Measurements from ENCODE around the gene LRCH1.

The LRCH1 gene

DNA sequence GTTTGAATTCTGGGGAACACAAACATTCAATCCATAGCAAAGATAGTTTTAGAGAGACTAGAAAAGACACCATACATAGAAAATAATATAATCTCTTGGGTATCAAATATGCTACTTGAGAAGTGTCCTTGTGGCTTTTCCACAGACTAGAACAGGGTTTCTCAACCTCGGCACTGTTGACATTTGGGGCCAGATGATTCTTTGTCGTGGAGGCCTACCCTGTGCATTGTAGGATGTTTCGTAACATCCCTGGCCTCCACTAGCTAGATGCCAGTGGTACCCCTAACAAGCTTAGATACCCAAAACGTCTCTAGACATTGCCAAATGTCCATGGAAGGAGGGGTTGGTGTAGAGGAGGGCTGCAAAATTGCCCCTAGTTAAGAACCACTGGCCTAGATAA, 246.2 kb downstream of the LRCH1 start:
- DNase-seq (ENCODE audit: low read depth in 2 of 2), result no peak

GRCh38 chr13:46801858-46802257, 248.9 kb downstream of the LRCH1 start:
- no peak for DNase-seq (ENCODE audit: low read depth in 2 of 2)
